Adrenal gland (tissue), 12 donors: ENCODE results near the gene APRT. TPM values are rescaled to one million over a fixed set of nuclear protein-coding genes. Genes with fewer than 3 reads are reported as not detected.
A peak's percentile ranks its signal among the peaks of the same experiment; 100 is the strongest.

Experiments used
- DNase-seq, 7 donors: peaks; one replicate each; pipeline ENCODE4 v3.0.0-alpha.2; 2019 to 2020
- H3K27ac ChIP-seq, 5 donors: fragments of 200-600 bp; sonication (generic) in 4 of 5; 1 replicate in 3 of 5; 2 replicates in 2 of 5; pipeline versions ENCODE4 v1.5.1 to v1.8.0; 2016 to 2020; ENCODE audit warnings: mild to moderate bottlenecking in 1 of 5
- H3K27me3 ChIP-seq: fragments of 200-600 bp; 2 replicates; pipeline ENCODE4 v1.8.0; 2021
- H3K36me3 ChIP-seq, 2 donors: fragments of 200-600 bp; replicated peaks in 1 of 2; 1 replicate in 1 of 2; 2 replicates in 1 of 2; pipeline versions ENCODE4 v1.5.1 to v1.8.0; 2018 to 2022
- H3K4me1 ChIP-seq, 2 donors: fragments of 200-600 bp; replicated peaks in 1 of 2; 1 replicate in 1 of 2; 2 replicates in 1 of 2; pipeline versions ENCODE4 v1.5.1 to v1.8.0; 2018 to 2021
- H3K4me3 ChIP-seq, 4 donors: fragments of 200-600 bp; sonication (generic) in 3 of 4; one replicate each; pipeline ENCODE4 v1.5.1; 2016 to 2018
- H3K9me3 ChIP-seq, 3 donors: fragments of 200-600 bp; sonication (generic) in 1 of 3; replicated peaks in 1 of 3; 1 replicate in 2 of 3; 2 replicates in 1 of 3; pipeline versions ENCODE4 v1.5.1 to v1.8.0; 2016 to 2021
- POLR2A ChIP-seq, 2 donors: fragments of 450-650 bp; IDR thresholded peaks; one replicate each; pipeline ENCODE4 v1.6.1; 2017; ENCODE audit warnings: antibody characterized with exemption in 2 of 2, mild to moderate bottlenecking in 2 of 2, moderate library complexity in 1 of 2
- WGBS, 4 donors: extraction: QIAGEN DNeasy Blood & Tissue Kit in 2 of 4; methylation state at CpG; one replicate each; pipeline versions ENCODE4 v1.1.5 to v1.1.7; 2013 to 2017; 5-methylcytosine and 5-hydroxymethylcytosine counted together
- intact Hi-C, 2 donors: fragments of 100-400 bp; cut with DNase I; formaldehyde crosslinking; loops; one replicate each; pipeline versions ENCODE4 v1.14.1 to v1.15.0; 2022 to 2023
- polyA plus RNA-seq, 3 donors: library from polyadenylated mRNA; stranded (reverse); fragments of 200-250 nt in 2 of 3; fragments of 350-450 nt in 1 of 3; fragmentation: Illumina TruSeq in 1 of 3; extraction: RNeasy Lipid Tissue Mini Kit (QIAGEN cat#74804) in 1 of 3; gene quantifications; one replicate each; pipeline ENCODE4 v1.2.3, GENCODE V29; 2013 to 2014
- total RNA-seq, 9 donors: library from RNA; depleted of rRNA in 4 of 9; stranded (reverse); fragments of >200 nt in 4 of 9; fragments of 120-200 nt in 1 of 9; fragmentation: NEBNext Ultra II Directional in 1 of 9; extraction: Animal tissue kit (Norgen Biotek cat#: 25700) in 1 of 9; gene quantifications; one replicate each; pipeline versions ENCODE4 v1.1.0 to v1.2.4, GENCODE V29; 2013 to 2023
- TF ChIP-seq, protein P1 (sequence below), 6 experiments: fragments of 450-650 bp in 4 of 6; fragments of 200-600 bp in 2 of 6; sonication (generic) in 1 of 6; IDR thresholded peaks; 1 replicate in 5 of 6; 2 replicates in 1 of 6; pipeline versions ENCODE4 v1.5.1 to v1.8.0; 2016 to 2021; ENCODE audit warnings: antibody characterized with exemption in 6 of 6, mild to moderate bottlenecking in 2 of 6, moderate library complexity in 1 of 6
- donor health status: healthy with polysubstance abuse.
- donor health status: Bipolar disorder and iron deficiency.
- donor health status: DM: yes; HTN: yes; CAD: no.
- donor health status: DM: no; HTN: no; CAD: no.
- donor health status: DM: no; HTN: no; CAD: no.
- donor health status: DM: yes; HTN: yes; CAD: no.

APRT gene
- total and polyA plus RNA-seq, 12 donors, result 116 to 297 (median 181) TPM

DNA sequence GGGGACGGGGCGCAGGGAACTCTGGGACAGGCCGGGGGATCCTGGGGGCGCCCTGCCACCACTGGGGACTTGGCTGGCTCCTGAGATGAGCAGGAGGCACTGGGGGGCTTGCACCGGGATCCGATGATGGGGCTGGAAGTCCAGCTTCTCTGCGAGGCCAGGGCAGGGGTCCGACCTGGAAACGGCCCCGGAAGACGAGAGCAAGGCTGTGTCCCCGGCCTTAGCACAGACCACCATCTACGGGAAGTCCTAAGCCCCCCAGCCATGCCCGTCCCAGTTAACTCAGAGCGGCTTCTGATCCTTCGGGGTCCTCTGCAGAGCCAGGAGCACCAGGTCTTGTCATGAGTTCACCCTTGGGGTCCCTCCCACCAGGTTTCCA is 7.6 kb downstream of the APRT start:
- intact Hi-C loops, result no loop called here
- no peaks in the 10 kb centered on the region for H3K36me3 ChIP-seq
- no peak overlapping the region for H3K27ac ChIP-seq
- no peak for DNase-seq
- 2 to 8% (median 4%) methylated on average over 5 to 16 of the region's 16 CpGs for WGBS, 4 donors
- H3K9me3 ChIP-seq, result no peaks in the 10 kb centered on the region
- TF ChIP-seq POLR2A (IDR thresholded peaks at IDR 0.05), result no peak
- TF ChIP-seq, protein P1, sequence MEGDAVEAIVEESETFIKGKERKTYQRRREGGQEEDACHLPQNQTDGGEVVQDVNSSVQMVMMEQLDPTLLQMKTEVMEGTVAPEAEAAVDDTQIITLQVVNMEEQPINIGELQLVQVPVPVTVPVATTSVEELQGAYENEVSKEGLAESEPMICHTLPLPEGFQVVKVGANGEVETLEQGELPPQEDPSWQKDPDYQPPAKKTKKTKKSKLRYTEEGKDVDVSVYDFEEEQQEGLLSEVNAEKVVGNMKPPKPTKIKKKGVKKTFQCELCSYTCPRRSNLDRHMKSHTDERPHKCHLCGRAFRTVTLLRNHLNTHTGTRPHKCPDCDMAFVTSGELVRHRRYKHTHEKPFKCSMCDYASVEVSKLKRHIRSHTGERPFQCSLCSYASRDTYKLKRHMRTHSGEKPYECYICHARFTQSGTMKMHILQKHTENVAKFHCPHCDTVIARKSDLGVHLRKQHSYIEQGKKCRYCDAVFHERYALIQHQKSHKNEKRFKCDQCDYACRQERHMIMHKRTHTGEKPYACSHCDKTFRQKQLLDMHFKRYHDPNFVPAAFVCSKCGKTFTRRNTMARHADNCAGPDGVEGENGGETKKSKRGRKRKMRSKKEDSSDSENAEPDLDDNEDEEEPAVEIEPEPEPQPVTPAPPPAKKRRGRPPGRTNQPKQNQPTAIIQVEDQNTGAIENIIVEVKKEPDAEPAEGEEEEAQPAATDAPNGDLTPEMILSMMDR (IDR thresholded peaks at IDR 0.05), result no peak
- peaks cover 0 to 12% of the 10 kb centered on the region in 2 donors for H3K4me1 ChIP-seq
- H3K27me3 ChIP-seq, result no peaks in the 10 kb centered on the region
- peak overlapping the region in 1 of 4 donors; percentile 75 for H3K4me3 ChIP-seq

DNA sequence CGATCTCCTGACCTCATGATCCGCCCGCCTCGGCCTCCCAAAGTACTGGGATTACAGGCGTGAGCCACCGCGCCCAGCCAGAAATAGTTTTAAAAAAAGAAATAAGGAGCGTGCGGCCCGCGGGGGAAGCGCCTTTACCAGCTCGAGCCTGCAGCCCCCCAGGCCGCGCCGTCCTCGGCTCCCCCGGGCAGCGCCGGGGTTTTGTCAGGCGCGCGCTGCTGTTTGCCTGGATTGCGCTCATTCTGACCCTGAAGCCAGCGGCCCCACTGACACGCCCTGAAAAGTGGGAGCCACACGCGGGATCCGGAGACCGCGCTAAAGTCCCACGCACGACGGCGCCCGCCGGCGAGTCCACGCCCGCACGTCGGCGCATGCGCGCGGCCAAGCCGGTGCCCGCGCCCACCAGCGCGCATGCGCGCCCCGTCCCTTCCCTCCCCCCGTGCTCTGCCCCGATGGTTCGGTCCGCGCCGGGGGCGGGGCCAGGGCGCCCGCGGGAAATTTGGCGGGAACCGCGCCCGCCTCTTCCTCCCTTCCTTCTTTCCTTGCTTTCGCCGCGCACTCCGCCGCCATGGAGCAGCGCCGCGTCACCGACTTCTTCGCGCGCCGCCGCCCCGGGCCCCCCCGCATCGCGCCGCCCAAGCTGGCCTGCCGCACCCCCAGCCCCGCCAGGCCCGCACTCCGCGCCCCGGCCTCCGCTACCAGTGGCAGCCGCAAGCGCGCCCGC is 8.3 kb downstream of the APRT start, which contains the start of gene CDT1:
Gene CDT1, plus strand, starts transcription at position 526 of the 724 bp plus-strand sequence. Its CDS starts 43 bp downstream, at position 569.
- Histone ChIP-seq H3K4me1 (peaks cover 0 to 12% of the 10 kb centered on the region in 2 donors), H3K27me3 (no peaks in the 10 kb centered on the region), H3K4me3 (peak within 1 kb of the TSS in 2 of 4 donors; percentile 50 to 75), H3K36me3 (no peaks in the 10 kb centered on the region), H3K9me3 (no peaks in the 10 kb centered on the region), H3K27ac (peak within 1 kb of the TSS in 3 of 5 donors; percentile 38 to 65 (median 41))
- intact Hi-C loops, result no loop called here
- WGBS, 4 donors, result 0 to 3% (median 1%) methylated on average over 5 to 96 of the region's 98 CpGs
- DNase-seq, result peak; percentile 76 to 88 (median 83)
- TF ChIP-seq, protein P1 (IDR thresholded peaks at IDR 0.05), result no peak
- peak in 1 of 2 donors; percentile 47 for TF ChIP-seq POLR2A (IDR thresholded peaks at IDR 0.05)

DNA sequence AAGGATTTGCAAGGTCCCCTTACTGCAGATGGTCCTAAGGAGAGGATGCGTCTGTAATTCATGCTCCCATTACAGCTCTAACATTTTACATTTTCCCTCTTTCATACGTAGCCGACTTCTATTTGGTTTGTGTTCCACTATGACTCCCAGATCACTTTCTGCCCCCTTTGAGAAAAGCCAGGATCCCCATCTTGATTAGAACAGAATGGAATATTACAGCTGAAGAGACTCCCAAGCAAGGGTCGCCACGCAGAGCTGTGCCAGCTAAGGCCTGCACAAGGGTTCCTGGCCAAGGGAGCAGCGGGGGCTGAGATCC is 11.5 kb downstream of the APRT start:
- H3K27me3 ChIP-seq, result no peaks in the 10 kb centered on the region
- no peak overlapping the region for H3K27ac ChIP-seq
- WGBS, 4 donors, result 70 to 89% (median 77%) methylated on average over 6 of the region's 6 CpGs
- intact Hi-C loops, result no loop called here
- TF ChIP-seq, protein P1 (IDR thresholded peaks at IDR 0.05), result no peak
- TF ChIP-seq POLR2A (IDR thresholded peaks at IDR 0.05), result no peak
- no peaks in the 10 kb centered on the region for H3K9me3 ChIP-seq
- DNase-seq, result no peak
- H3K4me1 ChIP-seq, result peaks cover 0 to 12% of the 10 kb centered on the region in 2 donors
- no peaks in the 10 kb centered on the region for H3K36me3 ChIP-seq
- H3K4me3 ChIP-seq, result no peak overlapping the region

DNA sequence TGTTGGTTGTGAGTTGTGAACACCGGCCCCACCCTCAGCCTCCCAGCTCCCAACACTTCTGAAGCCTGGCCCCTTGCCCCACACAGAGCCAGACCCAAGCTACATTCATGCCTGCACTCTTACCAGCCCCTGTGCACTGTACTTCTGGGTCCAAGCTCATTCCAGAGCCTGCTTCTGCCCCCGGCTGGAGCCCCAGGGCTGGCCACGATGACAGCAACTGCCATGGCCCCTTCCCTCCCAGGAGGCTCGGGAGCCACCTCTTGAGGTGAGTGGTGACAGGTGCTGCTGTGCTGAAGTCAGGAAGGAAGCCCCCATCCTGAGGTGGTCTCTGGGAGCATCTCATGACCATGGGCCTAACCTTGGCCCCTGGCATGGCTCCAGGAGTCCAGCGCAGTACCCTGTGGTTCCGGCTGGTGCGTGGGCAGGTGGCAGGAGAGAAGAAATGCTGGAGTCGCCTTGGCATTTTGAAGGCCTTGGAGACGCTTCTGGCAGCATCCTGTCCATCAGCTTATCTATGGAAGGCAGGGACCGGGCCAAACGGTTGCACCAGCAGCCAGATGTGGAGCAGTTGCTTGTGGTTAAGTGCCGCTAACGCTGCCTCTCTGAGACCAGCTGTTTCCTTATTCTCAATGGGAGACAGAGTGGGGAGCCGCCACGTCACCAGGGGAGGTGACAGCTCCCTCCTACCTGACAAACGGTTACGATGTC is 12.0 kb downstream of the APRT start:
- WGBS, 4 donors, result 39 to 70% (median 42%) methylated on average over 5 to 17 of the region's 17 CpGs
- no peaks in the 10 kb centered on the region for H3K36me3 ChIP-seq
- no peak overlapping the region for H3K27ac ChIP-seq
- H3K9me3 ChIP-seq, result no peaks in the 10 kb centered on the region
- TF ChIP-seq, protein P1 (IDR thresholded peaks at IDR 0.05), result no peak
- no peak for TF ChIP-seq POLR2A (IDR thresholded peaks at IDR 0.05)
- DNase-seq, result peak in 1 of 7 donors; percentile 18
- no peaks in the 10 kb centered on the region for H3K27me3 ChIP-seq
- intact Hi-C loops, result no loop called here
- peaks cover 0 to 10% of the 10 kb centered on the region in 2 donors for H3K4me1 ChIP-seq
- no peak overlapping the region for H3K4me3 ChIP-seq
